IMR-90 (cell line): Measurements from ENCODE around the gene XPNPEP2. TPM values are rescaled to one million over a fixed set of nuclear protein-coding genes. Genes with fewer than 3 reads are reported as not detected.
A peak's percentile ranks its signal among the peaks of the same experiment; 100 is the strongest.

Experiments
- ATAC-seq: fragments of 200-7000 bp; cut with Tn5 transposase; 2 replicates; pipeline ENCODE4 v1.9.1; 2020; ENCODE audit warnings: low read depth, mild to moderate bottlenecking, moderate library complexity
- Bru-seq: library from RNA; stranded (reverse); fragments of 400-500 nt; gene quantifications from one replicate; lab custom pipeline; 2021; lab: Mats Ljungman, UMichigan
- BruChase-seq, 2 experiments: library from RNA; stranded (reverse); fragments of 400-500 nt; gene quantifications; one replicate each; lab custom pipeline; 2021; lab: Mats Ljungman, UMichigan
- BruUV-seq: library from RNA; stranded (reverse); fragments of 400-500 nt; replicated peaks from 2 replicates; lab custom pipeline; 2021; lab: Mats Ljungman, UMichigan
- CTCF ChIA-PET: fragments of 300-600 bp; formaldehyde crosslinking; extraction: SDS; loops from one replicate; lab custom pipeline; 2021; ENCODE audit warnings: antibody characterized with exemption; lab: Yijun Ruan, JAX
- POLR2A ChIA-PET: fragments of 300-600 bp; sonication (Branson Sonifier 250); formaldehyde crosslinking; loops from one replicate; lab custom pipeline; 2022; ENCODE audit warnings: antibody characterized with exemption; ENCODE audit not compliant: unreplicated experiment; lab: Charles Lee
- DNase-seq: peaks from one replicate; pipeline ENCODE4 v3.0.0; 2013
- H2AFZ ChIP-seq: replicated peaks from 2 replicates; pipeline ENCODE3; 2013; ENCODE audit warnings: low read length, mild to moderate bottlenecking; ENCODE audit not compliant: poor library complexity
- H2AK5ac ChIP-seq: 2 replicates; pipeline ENCODE4 v1.6.1; 2013; ENCODE audit warnings: low read depth, low read length, inconsistent platforms
- H2AK9ac ChIP-seq: replicated peaks from 2 replicates; pipeline ENCODE3; 2013; ENCODE audit warnings: mild to moderate bottlenecking, low read depth, low read length, moderate library complexity; ENCODE audit not compliant: poor library complexity
- H2BK120ac ChIP-seq: 2 replicates; pipeline ENCODE4 v1.6.1; 2013; ENCODE audit warnings: low read depth, low read length, inconsistent platforms
- H2BK15ac ChIP-seq: 3 replicates; pipeline ENCODE4 v1.6.1; 2013; ENCODE audit warnings: low read depth, low read length, inconsistent platforms
- H2BK20ac ChIP-seq: 2 replicates; pipeline ENCODE4 v1.6.1; 2013; ENCODE audit warnings: low read depth, mild to moderate bottlenecking, inconsistent platforms, low read length, moderate library complexity
- H2BK5ac ChIP-seq: 2 replicates; pipeline ENCODE4 v1.6.1; 2013; ENCODE audit warnings: mild to moderate bottlenecking, low read depth, low read length, inconsistent platforms; ENCODE audit not compliant: poor library complexity, severe bottlenecking
- H3K14ac ChIP-seq: replicated peaks from 2 replicates; pipeline ENCODE4 v1.6.1; 2013; ENCODE audit warnings: low read depth, low read length, inconsistent platforms
- H3K18ac ChIP-seq: 2 replicates; pipeline ENCODE4 v1.6.1; 2013; ENCODE audit warnings: low read depth, low read length, control low read depth
- H3K23ac ChIP-seq: 2 replicates; pipeline ENCODE4 v1.6.1; 2013; ENCODE audit warnings: low read depth, low read length, inconsistent platforms
- H3K27ac ChIP-seq: 2 replicates; pipeline ENCODE4 v1.5.1; 2013; ENCODE audit warnings: mild to moderate bottlenecking, control low read depth, low read length; ENCODE audit not compliant: insufficient read depth
- H3K27me3 ChIP-seq: 2 replicates; pipeline ENCODE4 v1.6.1; 2013; ENCODE audit warnings: low read length; ENCODE audit not compliant: control insufficient read depth, insufficient read depth
- H3K36me3 ChIP-seq: 2 replicates; pipeline ENCODE4 v1.6.1; 2013; ENCODE audit warnings: low read length, mixed read lengths; ENCODE audit not compliant: control insufficient read depth, insufficient read depth
- H3K4ac ChIP-seq: 2 replicates; pipeline ENCODE4 v1.6.1; 2013; ENCODE audit warnings: low read depth, low read length, inconsistent platforms
- H3K4me1 ChIP-seq: 2 replicates; pipeline ENCODE4 v1.6.1; 2013; ENCODE audit warnings: low read length, mixed read lengths; ENCODE audit not compliant: control insufficient read depth, insufficient read depth
- H3K4me2 ChIP-seq: 2 replicates; pipeline ENCODE4 v1.6.1; 2013; ENCODE audit warnings: low read depth, mild to moderate bottlenecking, control low read depth, low read length, moderate library complexity
- H3K4me3 ChIP-seq: 2 replicates; pipeline ENCODE4 v1.5.1; 2013; ENCODE audit warnings: low read depth, mild to moderate bottlenecking, control low read depth, low read length, moderate library complexity; ENCODE audit not compliant: insufficient read depth
- H3K56ac ChIP-seq: 2 replicates; pipeline ENCODE4 v1.6.1; 2013; ENCODE audit warnings: low read length, inconsistent platforms; ENCODE audit not compliant: insufficient read depth; ENCODE audit errors: extremely low read depth
- H3K79me1 ChIP-seq, 2 experiments: 2 replicates each; pipeline ENCODE4 v1.6.1; 2013; ENCODE audit warnings: low read length in 2 of 2, inconsistent platforms in 1 of 2, low read depth in 1 of 2
- H3K9ac ChIP-seq: 2 replicates; pipeline ENCODE4 v1.6.1; 2013; ENCODE audit warnings: low read depth, low read length, control low read depth
- H3K9me1 ChIP-seq: 2 replicates; pipeline ENCODE4 v1.6.1; 2013; ENCODE audit warnings: low read length, inconsistent platforms; ENCODE audit not compliant: insufficient read depth
- H3K9me3 ChIP-seq: 2 replicates; pipeline ENCODE4 v1.6.1; 2013; ENCODE audit warnings: low read length; ENCODE audit not compliant: control insufficient read depth, insufficient read depth
- H4K20me1 ChIP-seq: 2 replicates; pipeline ENCODE4 v1.6.1; 2013; ENCODE audit warnings: low read length, inconsistent platforms; ENCODE audit not compliant: insufficient read depth
- H4K5ac ChIP-seq: 2 replicates; pipeline ENCODE4 v1.6.1; 2013; ENCODE audit warnings: mild to moderate bottlenecking, low read depth, low read length, control low read depth
- H4K8ac ChIP-seq, 2 experiments: 2 replicates each; pipeline ENCODE4 v1.6.1; 2013; ENCODE audit warnings: low read depth in 2 of 2, low read length in 2 of 2, control low read depth in 1 of 2, inconsistent platforms in 1 of 2
- H4K91ac ChIP-seq: 2 replicates; pipeline ENCODE4 v1.6.1; 2013; ENCODE audit warnings: low read depth, low read length, inconsistent platforms; ENCODE audit not compliant: insufficient read depth
- BHLHE40 ChIP-seq: fragments of 150-350 bp; IDR thresholded peaks from 2 replicates; pipeline ENCODE4 v1.6.1; 2016; ENCODE audit warnings: mild to moderate bottlenecking, low read depth, low read length
- CEBPB ChIP-seq: IDR thresholded peaks from 2 replicates; pipeline ENCODE4 v1.6.1; 2012; ENCODE audit warnings: low read depth, low read length, improper control_type of control experiment
- CHD1 ChIP-seq: IDR thresholded peaks from 2 replicates; pipeline ENCODE4 v1.6.1; 2012; ENCODE audit warnings: low read depth, low read length, improper control_type of control experiment
- FOS ChIP-seq: fragments of 150-350 bp; IDR thresholded peaks from 2 replicates; pipeline ENCODE4 v1.6.1; 2016; ENCODE audit warnings: low read depth, low read length
- MAFK ChIP-seq: IDR thresholded peaks from 2 replicates; pipeline ENCODE4 v1.6.1; 2012; ENCODE audit warnings: low read depth, low read length, improper control_type of control experiment
- MAZ ChIP-seq: IDR thresholded peaks from 2 replicates; pipeline ENCODE4 v1.6.1; 2012; ENCODE audit warnings: low read depth, mild to moderate bottlenecking, low read length, improper control_type of control experiment, moderate library complexity, borderline replicate concordance
- MXI1 ChIP-seq: IDR thresholded peaks from 2 replicates; pipeline ENCODE4 v1.6.1; 2012; ENCODE audit warnings: low read depth, mild to moderate bottlenecking, low read length, moderate library complexity, borderline replicate concordance
- NFE2L2 ChIP-seq: fragments of 150-350 bp; IDR thresholded peaks from 2 replicates; pipeline ENCODE4 v1.6.1; 2016; ENCODE audit warnings: low read depth, mild to moderate bottlenecking, low read length
- POLR2A ChIP-seq: IDR thresholded peaks from 2 replicates; pipeline ENCODE4 v1.6.1; 2012; ENCODE audit warnings: mild to moderate bottlenecking, low read depth, low read length
- RAD21 ChIP-seq: IDR thresholded peaks from 2 replicates; pipeline ENCODE4 v1.6.1; 2012; ENCODE audit warnings: low read length, improper control_type of control experiment
- RCOR1 ChIP-seq: IDR thresholded peaks from 2 replicates; pipeline ENCODE4 v1.6.1; 2012; ENCODE audit warnings: mild to moderate bottlenecking, low read length, improper control_type of control experiment; ENCODE audit not compliant: insufficient replicate concordance
- RFX5 ChIP-seq: IDR thresholded peaks from 2 replicates; pipeline ENCODE4 v1.8.0; 2012; ENCODE audit warnings: low read depth, mild to moderate bottlenecking, low read length, moderate library complexity
- WGBS, 2 experiments: methylation state at CpG; one replicate each; pipeline versions ENCODE4 v1.1.5 to v1.1.7; 2013; ENCODE audit warnings: missing lambda C conversion rate in 2 of 2; ENCODE audit not compliant: insufficient read length in 1 of 2; ENCODE audit errors: extremely low coverage in 2 of 2; 5-methylcytosine and 5-hydroxymethylcytosine counted together
- dilution Hi-C: fragments of 300-500 bp; cut with HindIII; formaldehyde crosslinking; loops from one replicate; pipeline ENCODE4 v1.14.3; 2018; ENCODE audit warnings: low sequenced_read_pairs; ENCODE audit not compliant: unreplicated experiment
- in situ Hi-C: fragments of 300-500 bp; cut with MboI; formaldehyde crosslinking; loops from 3 replicates; pipeline ENCODE4 v1.14.3; 2019; ENCODE audit warnings: low sequenced_read_pairs, inconsistent platforms, mixed read lengths
- intact Hi-C: fragments of 100-400 bp; cut with micrococcal nuclease; formaldehyde crosslinking; loops from 2 replicates; pipeline ENCODE4 v1.10.0; 2022
- long read RNA-seq: library from polyadenylated mRNA; unstranded; transcript quantifications from one replicate; pipeline ENCODE4 v2.0.0, GENCODE V29; 2021; ENCODE audit not compliant: unreplicated experiment
- polyA plus RNA-seq, 3 experiments: library from polyadenylated mRNA; depleted of rRNA; stranded (reverse); fragments of >200 nt; gene quantifications; 2 replicates each; pipeline ENCODE4 v1.2.3, GENCODE V29; 2012; ENCODE audit warnings: low replicate concordance in 1 of 3
- total RNA-seq: library from RNA; depleted of rRNA; stranded (reverse); fragments of >200 nt; gene quantifications from 2 replicates; pipeline ENCODE4 v1.2.3, GENCODE V29; 2012; rRNA removed
- TF ChIP-seq, protein P1 (sequence below): fragments of 150-350 bp; IDR thresholded peaks from 2 replicates; pipeline ENCODE4 v1.6.1; 2016; ENCODE audit warnings: low read depth, mild to moderate bottlenecking, low read length, moderate library complexity, borderline replicate concordance
- TF ChIP-seq, protein P2 (sequence below): fragments of 150-350 bp; IDR thresholded peaks from 2 replicates; pipeline ENCODE4 v1.6.1; 2017; ENCODE audit warnings: mild to moderate bottlenecking, antibody characterized with exemption, low read length, low read depth

Gene XPNPEP2
- total RNA-seq, result under 0.01 TPM in 1 of 2 replicates, not detected in the other
- polyA plus RNA-seq (2012; rRNA removed), result 0.07 TPM in 1 of 2 replicates, not detected in the other
- polyA plus RNA-seq (2012; cell fraction: cytosol; rRNA removed), result 0.03 TPM in 1 of 2 replicates, not detected in the other
- 0.03 TPM in 1 of 2 replicates, not detected in the other for polyA plus RNA-seq (2012; cell fraction: nucleus; rRNA removed; ENCODE audit: low replicate concordance)
- percentile 8 among the genes with signal in this experiment for Bru-seq, nascent RNA
- percentile 13 among the genes with signal in this experiment for BruChase-seq, experiment 1, labeled RNA remaining after a 6-hour chase
- BruChase-seq, experiment 2, labeled RNA remaining after a 2-hour chase, result percentile 8 among the genes with signal in this experiment
- long read RNA-seq, result 0 reads

GRCh38 chrX:129738466-129739308 is at the start of gene XPNPEP2:
TSS of gene XPNPEP2 (plus strand) at chrX:129738979. CDS start at chrX:129739214, 235 bp downstream.
- BruUV-seq, result no TSS peak
- TF ChIP-seq RAD21 (no peak), RCOR1 (no peak), RFX5 (no peak), BHLHE40 (no peak), FOS (no peak), POLR2A (no peak), MXI1 (no peak), MAZ (no peak), CHD1 (no peak), NFE2L2 (no peak), MAFK (no peak), CEBPB (no peak)
- TF ChIP-seq, protein P1, sequence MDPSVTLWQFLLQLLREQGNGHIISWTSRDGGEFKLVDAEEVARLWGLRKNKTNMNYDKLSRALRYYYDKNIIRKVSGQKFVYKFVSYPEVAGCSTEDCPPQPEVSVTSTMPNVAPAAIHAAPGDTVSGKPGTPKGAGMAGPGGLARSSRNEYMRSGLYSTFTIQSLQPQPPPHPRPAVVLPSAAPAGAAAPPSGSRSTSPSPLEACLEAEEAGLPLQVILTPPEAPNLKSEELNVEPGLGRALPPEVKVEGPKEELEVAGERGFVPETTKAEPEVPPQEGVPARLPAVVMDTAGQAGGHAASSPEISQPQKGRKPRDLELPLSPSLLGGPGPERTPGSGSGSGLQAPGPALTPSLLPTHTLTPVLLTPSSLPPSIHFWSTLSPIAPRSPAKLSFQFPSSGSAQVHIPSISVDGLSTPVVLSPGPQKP, result no peak
- TF ChIP-seq, protein P2, sequence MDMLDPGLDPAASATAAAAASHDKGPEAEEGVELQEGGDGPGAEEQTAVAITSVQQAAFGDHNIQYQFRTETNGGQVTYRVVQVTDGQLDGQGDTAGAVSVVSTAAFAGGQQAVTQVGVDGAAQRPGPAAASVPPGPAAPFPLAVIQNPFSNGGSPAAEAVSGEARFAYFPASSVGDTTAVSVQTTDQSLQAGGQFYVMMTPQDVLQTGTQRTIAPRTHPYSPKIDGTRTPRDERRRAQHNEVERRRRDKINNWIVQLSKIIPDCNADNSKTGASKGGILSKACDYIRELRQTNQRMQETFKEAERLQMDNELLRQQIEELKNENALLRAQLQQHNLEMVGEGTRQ, result no peak

More at GRCh38 chrX:129738466-129739308, at the start of gene XPNPEP2:
- Histone ChIP-seq H2BK15ac (no peak within 1 kb of the TSS; the same call in 2 of the 3 replicates), H3K79me1 (no peaks in the 10 kb centered on the region), H4K8ac (peak within 1 kb of the TSS; percentile 0 to 27; a peak in 1 of 4 replicates), H4K5ac (no peak within 1 kb of the TSS; the same call in 1 of the 2 replicates), H3K4ac (no peak within 1 kb of the TSS; the same call in 1 of the 2 replicates), H3K27me3 (peaks cover 18% of the 10 kb centered on the region), H3K9me3 (no peaks in the 10 kb centered on the region), H3K4me3 (no peak within 1 kb of the TSS), H3K23ac (no peak within 1 kb of the TSS), H3K27ac (peak within 1 kb of the TSS; percentile 56; the same call in 1 of the 2 replicates), H3K4me2 (no peak within 1 kb of the TSS; the same call in 1 of the 2 replicates), H3K4me1 (peaks cover 7% of the 10 kb centered on the region; the same call in 1 of the 2 replicates), H4K91ac (no peak within 1 kb of the TSS), H3K56ac (no peak within 1 kb of the TSS), H2AK5ac (0 out of 2 replicates have a peak within 1 kb of the TSS, but pooled peaks have one; percentile 14), H2BK5ac (no peak within 1 kb of the TSS), H3K18ac (no peak within 1 kb of the TSS), H2BK20ac (no peak within 1 kb of the TSS), H2AFZ (peak within 1 kb of the TSS; percentile 72), H3K9me1 (no peaks in the 10 kb centered on the region), H3K14ac (no peak within 1 kb of the TSS), H3K36me3 (no peaks in the 10 kb centered on the region), H2BK120ac (no peak within 1 kb of the TSS), H3K9ac (no peak within 1 kb of the TSS; the same call in 1 of the 2 replicates), H4K20me1 (no peaks in the 10 kb centered on the region), H2AK9ac (peak within 1 kb of the TSS; percentile 71)
- intact Hi-C loops (no loop called here), dilution Hi-C loops (no loop called here), in situ Hi-C loops (no loop called here)
- DNase-seq, result peak; percentile 18
- POLR2A ChIA-PET, result interaction anchor here (0.6 kb wide), 1 partner anchor 25 kb away, joined by 14 read pairs; no protein-coding TSS in a partner anchor
- CTCF ChIA-PET, result interaction anchor here (0.7 to 0.9 kb wide), 2 partner anchors 134 to 137 kb away, joined by 3 read pairs; no protein-coding TSS in a partner anchor
- WGBS, 2 experiments, result no CpG with 5 or more reads among the region's 13 CpGs
- ATAC-seq, result peak; percentile 53
